ENCODE data around the gene LCN2.

LCN2 gene

GRCh38 chr9:128153060-128153946 is 4.0 kb downstream of the LCN2 start:
- no peak overlapping the region for H3K4me3 ChIP-seq (ENCODE audit: low read length)
- TF ChIP-seq, protein P1, sequence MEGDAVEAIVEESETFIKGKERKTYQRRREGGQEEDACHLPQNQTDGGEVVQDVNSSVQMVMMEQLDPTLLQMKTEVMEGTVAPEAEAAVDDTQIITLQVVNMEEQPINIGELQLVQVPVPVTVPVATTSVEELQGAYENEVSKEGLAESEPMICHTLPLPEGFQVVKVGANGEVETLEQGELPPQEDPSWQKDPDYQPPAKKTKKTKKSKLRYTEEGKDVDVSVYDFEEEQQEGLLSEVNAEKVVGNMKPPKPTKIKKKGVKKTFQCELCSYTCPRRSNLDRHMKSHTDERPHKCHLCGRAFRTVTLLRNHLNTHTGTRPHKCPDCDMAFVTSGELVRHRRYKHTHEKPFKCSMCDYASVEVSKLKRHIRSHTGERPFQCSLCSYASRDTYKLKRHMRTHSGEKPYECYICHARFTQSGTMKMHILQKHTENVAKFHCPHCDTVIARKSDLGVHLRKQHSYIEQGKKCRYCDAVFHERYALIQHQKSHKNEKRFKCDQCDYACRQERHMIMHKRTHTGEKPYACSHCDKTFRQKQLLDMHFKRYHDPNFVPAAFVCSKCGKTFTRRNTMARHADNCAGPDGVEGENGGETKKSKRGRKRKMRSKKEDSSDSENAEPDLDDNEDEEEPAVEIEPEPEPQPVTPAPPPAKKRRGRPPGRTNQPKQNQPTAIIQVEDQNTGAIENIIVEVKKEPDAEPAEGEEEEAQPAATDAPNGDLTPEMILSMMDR (IDR thresholded peaks at IDR 0.05; ENCODE audit: insufficient read depth, low read depth, low read length, missing control alignments) = no peak
- no peak for DNase-seq (ENCODE audit: low read depth)

DNA sequence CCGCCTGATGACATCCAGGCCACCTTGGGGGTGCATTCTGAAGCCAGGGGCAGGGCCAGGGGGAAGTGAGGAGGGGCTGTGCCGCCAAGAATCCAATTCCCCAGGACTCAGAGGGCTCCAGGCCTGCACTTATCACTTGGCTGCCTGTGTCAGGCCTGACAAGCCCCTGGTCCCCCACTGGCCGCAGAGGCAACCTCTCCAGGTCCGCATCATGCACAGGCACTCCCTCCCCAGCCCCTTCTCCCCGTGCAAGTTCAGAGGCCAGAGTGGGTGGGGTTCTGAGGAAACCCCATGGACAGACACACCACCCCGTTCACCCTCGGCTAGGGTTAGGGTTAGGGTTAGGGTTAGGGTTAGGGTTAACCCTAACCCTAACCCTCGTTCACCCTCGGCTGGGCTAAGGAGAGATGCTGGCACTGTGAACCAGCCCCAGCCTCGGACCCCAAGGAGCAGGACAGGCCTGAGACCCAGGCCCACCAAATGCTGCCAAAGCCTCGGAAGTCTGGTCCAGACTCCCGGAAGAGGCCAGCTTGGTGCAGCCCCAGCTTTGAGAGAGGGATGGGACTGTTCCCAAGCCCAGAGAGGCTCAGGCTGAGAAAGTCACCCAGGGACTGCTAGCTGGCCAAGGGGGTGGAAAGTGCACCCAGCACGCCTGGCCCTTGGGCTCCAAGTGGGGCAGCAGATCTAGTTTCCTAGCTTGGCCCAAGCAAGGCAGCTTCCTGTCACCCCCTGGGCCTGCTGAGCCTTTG is 4.9 kb downstream of the LCN2 start:
- H3K4me3 ChIP-seq (ENCODE audit: low read length) = no peak overlapping the region
- no peak for DNase-seq (ENCODE audit: low read depth)
- TF ChIP-seq, protein P1 (IDR thresholded peaks at IDR 0.05; ENCODE audit: insufficient read depth, low read depth, low read length, missing control alignments) = no peak

DNA sequence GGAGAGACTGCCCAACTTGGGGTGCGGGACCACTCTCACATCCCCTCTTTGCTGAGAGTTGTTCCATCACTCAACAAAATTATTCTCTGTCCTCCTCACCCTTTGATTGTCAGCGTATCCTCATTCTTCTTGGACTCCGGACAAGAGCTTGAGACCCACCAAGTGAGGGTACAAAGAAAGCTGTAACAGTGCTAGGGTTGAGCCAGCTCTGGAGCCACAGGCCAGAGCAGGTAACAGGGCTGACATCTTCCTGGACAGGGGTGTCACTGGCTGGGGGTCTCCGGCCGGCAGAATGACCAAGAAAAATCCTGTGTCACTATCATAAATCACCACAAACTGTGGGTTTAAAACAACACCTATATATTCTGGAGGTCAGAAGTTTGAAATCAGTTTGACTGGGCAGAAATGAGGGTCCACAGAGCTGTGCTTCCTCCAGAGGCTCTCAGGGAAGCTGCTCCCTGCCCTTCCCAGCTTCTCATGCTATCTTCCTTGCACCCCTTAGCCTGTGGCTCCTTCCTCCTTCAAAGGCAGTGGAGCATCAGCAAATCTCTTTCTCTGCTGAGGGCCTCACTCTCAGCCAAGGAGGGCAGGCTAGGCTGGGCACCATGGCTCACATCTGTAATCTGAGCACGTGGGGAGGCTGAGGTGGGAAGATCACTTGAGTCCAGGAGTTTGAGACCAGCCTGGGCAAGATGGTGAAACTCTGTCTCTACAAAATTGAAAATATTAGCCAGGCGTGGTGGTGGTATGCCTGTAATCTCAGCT is 6.7 kb downstream of the LCN2 start:
- H3K4me3 ChIP-seq (ENCODE audit: low read length) = no peak overlapping the region
- TF ChIP-seq, protein P1 (IDR thresholded peaks at IDR 0.05; ENCODE audit: insufficient read depth, low read depth, low read length, missing control alignments) = no peak
- no peak for DNase-seq (ENCODE audit: low read depth)

- TF ChIP-seq, protein P1 (IDR thresholded peaks at IDR 0.05; ENCODE audit: insufficient read depth, low read depth, low read length, missing control alignments) = no peak
- H3K4me3 ChIP-seq (ENCODE audit: low read length) = peak overlapping the region; percentile 57
- no peak for DNase-seq (ENCODE audit: low read depth)
These were observed 10.2 kb downstream of the LCN2 start for GRCh38 chr9:128159522-128159783.

DNA sequence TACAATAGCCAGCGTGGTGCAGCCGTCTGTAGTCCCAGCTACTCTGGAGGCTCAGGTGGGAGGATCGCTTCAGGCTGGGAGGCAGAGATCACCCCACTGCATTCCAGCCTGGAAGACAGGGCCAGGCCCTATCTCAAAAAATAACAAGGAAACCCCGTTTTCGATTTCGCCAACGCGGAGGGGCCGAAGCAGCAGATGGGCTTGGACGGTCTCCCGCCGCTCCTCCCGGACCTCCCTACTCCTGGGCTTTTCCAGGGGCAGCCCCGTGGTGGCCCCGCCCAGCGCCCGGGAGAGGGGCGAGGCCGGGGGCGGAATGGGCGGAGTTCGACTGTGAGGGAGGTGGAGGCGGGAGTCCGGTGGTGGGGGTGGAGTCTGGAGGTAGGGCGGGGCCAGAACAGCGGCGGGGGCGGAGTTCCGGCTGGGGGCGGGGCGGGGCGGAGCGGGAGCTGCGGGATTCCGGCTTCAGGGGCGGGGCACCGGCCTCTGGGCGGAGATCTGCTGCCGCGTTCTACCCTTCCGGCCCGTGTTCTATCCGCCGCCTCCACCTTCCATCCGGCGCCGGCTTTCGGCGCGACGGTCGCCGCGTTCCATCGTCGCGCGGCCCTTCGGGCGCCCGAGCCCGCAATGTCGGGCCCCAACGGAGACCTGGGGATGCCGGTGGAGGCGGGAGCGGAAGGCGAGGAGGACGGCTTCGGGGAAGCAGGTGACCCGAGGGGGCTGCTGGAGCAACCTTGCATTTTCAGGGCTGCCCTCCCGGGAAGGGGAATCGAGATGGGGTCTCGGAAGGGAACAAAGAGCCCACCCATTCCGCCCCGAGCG is 10.7 kb downstream of the LCN2 start, which contains the start of gene BBLN:
Gene BBLN (plus strand): TSS at position 482 of the 819 bp plus-strand sequence. CDS start 143 bp downstream, at position 625.
- DNase-seq (ENCODE audit: low read depth) = peak; percentile 94
- peak within 1 kb of the TSS; percentile 85 for H3K4me3 ChIP-seq (ENCODE audit: low read length)
- TF ChIP-seq, protein P1 (IDR thresholded peaks at IDR 0.05; ENCODE audit: insufficient read depth, low read depth, low read length, missing control alignments) = no peak

DNA sequence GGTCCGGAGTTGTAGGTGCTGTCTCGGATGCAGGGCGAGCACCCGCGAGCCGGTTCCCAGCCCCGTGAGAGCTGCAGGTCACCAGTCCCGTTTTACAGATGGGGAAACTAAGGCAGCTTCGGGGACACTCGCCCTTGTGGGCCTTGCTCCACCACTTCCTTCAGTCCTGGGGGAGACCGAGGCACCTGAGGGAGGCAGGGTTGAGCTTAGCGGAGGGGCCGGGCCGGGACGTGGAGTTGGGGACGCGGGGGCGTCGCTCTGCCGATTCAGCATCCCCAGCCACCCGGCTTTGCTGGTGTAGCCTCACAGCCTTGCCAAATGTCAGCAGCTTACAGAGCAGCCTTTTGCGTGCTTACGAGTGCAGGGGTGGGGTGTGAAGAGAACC is 11.3 kb downstream of the LCN2 start:
- TF ChIP-seq, protein P1 (IDR thresholded peaks at IDR 0.05; ENCODE audit: insufficient read depth, low read depth, low read length, missing control alignments) = no peak
- H3K4me3 ChIP-seq (ENCODE audit: low read length) = peak overlapping the region; percentile 85
- DNase-seq (ENCODE audit: low read depth) = peak; percentile 35

Measured in epithelial cell of esophagus (primary cell).